IPS-11a (cell line): ENCODE data around the gene EEF1G.
A peak's percentile ranks its signal among the peaks of the same experiment; 100 is the strongest.
"Not testable (repeated sequence)": the region's sequence is repeated elsewhere in the genome, so short reads cannot be mapped to it uniquely, and the experiment has no call there.

ENCODE experiments used
- H3K4me3 ChIP-seq: one replicate; pipeline ENCODE4 v1.5.1; 2013; ENCODE audit warnings: low read depth, low read length, control low read depth

EEF1G gene

DNA sequence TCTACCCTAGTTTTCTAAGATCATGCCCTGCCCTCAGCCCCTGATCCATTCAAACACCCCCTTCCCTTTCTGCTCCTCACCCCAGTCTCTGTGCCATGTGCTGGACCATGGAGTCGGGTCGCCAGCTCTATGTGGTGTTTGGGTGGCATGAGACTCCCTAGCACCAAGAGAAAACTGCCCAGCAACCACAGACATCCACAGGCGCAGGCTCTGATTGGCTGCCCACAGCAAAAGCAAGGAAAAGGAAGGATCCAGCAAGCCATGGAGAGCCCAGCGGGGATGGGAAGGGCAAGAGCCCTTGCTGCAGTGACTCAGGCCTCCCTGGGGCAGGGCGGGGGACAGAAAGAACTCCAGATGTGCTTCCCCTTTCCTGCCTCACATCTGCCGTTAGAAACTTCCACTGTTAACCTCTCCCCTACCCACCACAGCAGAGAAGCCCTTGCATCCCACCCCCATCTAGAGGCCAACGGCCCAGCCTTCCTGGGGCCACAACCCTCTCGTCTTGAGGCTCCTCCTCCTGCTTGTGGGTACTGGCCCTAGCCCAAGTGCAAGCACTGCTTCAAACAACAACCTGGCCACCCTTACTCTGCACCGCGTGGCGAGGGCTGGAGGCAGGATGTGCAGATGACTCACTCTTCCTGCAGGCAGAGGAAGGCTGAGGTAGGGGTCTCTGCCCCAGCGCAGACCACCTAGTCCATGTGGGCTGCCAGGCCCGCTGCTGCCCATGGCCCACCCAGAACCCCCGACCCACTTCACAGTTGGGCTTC lies 17.4 kb downstream of the EEF1G start:
- no peak overlapping the region for H3K4me3 ChIP-seq

DNA sequence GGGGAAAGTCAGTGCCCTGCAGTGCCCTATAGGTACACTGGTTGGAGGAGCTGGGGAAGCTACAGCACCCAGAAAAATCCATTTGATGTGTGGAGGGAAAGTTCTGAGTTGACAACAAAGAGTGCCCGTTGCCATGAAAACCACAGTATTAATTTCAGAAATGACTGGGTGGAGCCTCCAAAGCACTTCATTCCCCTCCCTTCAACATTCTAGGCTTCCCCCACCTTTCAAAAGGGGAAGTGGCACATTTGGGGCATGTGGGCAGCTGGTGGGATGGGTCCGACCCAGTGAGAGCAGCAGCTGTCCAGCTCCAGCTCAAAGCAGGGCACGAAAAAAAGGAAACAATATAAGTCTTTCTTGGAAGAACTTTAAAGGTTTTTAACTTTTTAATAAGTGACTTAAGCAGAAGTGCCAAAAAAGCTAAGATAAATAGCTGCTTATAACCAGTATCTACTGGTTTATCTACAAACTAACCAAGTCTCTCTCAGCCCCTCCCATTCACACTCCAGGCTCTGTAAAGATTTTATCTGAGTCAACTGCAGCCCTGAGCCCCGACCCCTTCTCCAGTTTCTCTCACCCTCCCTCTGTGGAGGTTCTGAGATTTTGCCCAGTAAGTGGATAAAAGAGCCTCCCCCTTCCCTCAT lies 18.1 kb downstream of the EEF1G start:
- no peak overlapping the region for H3K4me3 ChIP-seq

DNA sequence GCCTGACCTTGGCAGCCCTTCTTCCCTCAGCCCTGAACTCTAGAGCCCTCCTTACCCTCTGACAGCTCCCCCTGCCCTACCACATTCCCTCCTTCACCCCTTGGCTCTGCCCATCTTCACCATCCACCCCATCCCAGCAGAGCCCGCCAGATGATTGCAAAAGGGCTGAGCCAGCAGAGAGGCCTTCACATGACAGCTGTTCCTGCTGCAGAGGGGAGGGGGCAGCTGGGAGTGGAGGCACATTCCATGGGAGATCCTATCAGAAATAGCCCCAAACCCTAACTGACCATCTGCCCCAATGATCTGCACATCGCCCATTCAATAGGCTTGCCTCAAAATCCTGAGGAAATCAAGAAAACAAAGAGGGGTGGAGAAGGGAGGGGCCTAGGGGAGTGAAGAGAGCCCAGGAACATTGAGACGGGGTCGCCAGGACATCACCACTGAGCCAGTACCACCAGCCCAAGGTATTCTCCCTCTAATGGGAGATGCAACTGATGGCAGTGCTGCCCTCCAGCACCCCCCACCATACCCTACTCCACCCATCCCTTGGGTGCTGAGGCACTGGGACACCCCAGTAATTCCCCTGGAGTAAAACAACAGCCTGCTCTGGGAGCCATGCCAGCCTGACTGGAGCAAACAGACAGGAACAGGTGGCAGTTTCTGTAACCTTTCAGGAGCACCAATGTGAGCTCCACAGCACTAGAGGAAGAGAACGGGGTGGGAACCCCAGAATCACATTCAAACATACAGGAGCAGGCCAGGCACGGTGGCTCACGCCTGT lies 19.1 kb downstream of the EEF1G start:
- H3K4me3 ChIP-seq, result no peak overlapping the region

GRCh38 chr11:62553839-62554361 lies 19.8 kb downstream of the EEF1G start:
- H3K4me3 ChIP-seq, result no peak overlapping the region

DNA sequence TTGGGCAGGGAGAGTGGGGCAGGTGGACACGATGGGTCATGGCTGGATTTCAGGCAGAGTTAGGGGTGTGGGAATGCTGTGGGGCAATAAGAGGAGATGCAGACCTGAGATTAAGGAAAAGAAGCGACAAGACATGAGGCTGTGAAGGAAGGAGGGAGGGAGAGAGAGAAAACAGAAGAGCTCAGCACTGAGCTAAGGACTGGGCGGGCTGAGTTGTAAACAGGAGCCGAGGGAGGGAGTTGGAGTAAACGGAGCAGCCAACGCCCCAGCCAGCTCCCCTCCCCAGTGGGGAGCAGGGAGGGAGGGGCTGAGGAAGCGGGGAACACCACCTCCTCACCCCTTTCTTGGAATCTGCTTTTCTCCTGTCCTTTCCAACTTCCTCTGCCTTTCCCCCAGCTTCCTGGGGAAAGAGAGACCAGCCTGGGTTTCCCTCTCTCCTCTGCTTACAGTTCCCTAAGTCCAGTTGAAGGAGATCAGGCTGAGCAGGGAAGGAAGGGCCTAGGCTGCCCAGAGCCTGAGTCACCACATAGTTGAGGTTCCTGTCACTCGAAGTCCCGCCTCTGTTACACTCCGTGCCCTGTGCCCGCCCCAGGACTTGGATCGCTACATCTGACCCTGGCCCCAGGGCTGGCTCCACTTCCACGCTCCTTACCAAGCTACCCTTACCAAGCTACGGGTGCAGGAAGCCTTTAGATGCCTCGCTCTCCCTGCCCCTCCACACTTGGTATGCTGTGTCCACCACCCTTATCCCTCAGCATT lies 20.4 kb downstream of the EEF1G start:
- H3K4me3 ChIP-seq, result no peak overlapping the region

DNA sequence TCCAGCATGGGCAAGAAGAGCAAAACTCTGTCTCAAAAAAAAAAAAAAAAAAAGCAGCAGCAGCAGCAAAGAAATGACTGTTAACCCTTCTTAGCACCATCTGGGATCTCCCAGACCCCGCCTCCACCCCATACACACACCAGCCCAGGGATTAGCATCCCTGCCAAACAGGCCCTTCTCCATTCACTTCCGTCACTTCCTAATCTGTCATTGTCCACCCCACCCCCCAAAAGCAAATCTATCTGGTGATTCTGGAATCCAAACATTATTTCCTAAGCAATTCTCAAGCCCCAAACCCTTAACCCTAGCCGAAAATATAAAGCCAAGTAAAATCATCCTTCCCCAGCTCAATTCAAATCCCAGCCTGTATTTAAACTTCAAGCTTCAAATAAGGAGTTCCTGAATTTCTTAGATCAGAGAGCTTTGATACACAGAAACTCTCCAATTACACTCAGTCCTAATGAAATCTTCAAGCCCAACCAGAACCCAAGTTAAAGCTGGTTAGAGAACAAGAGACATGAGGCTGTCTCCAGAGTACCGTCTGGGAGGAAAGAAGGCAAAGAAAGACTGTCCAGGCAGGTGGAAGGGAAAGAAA lies 21.1 kb downstream of the EEF1G start:
- no peak overlapping the region for H3K4me3 ChIP-seq

- not testable (repeated sequence) for H3K4me3 ChIP-seq
Observed at GRCh38 chr11:62550478-62550877, 23.2 kb downstream of the EEF1G start.

- H3K4me3 ChIP-seq, result no peak overlapping the region
Observed at GRCh38 chr11:62548545-62549335, 25.0 kb downstream of the EEF1G start.

GRCh38 chr11:62547691-62548281 lies 25.9 kb downstream of the EEF1G start:
- H3K4me3 ChIP-seq, result no peak overlapping the region

GRCh38 chr11:62546929-62547625 lies 26.6 kb downstream of the EEF1G start:
- H3K4me3 ChIP-seq, result peak overlapping the region; percentile 24

- peak within 1 kb of the TSS; percentile 71 for H3K4me3 ChIP-seq
Observed at GRCh38 chr11:62546244-62546928, 27.3 kb downstream of the EEF1G start, which contains the start of gene AHNAK. Gene AHNAK (minus strand): TSS chr11:62546806. CDS start chr11:62536098, 10,708 bp downstream.

DNA sequence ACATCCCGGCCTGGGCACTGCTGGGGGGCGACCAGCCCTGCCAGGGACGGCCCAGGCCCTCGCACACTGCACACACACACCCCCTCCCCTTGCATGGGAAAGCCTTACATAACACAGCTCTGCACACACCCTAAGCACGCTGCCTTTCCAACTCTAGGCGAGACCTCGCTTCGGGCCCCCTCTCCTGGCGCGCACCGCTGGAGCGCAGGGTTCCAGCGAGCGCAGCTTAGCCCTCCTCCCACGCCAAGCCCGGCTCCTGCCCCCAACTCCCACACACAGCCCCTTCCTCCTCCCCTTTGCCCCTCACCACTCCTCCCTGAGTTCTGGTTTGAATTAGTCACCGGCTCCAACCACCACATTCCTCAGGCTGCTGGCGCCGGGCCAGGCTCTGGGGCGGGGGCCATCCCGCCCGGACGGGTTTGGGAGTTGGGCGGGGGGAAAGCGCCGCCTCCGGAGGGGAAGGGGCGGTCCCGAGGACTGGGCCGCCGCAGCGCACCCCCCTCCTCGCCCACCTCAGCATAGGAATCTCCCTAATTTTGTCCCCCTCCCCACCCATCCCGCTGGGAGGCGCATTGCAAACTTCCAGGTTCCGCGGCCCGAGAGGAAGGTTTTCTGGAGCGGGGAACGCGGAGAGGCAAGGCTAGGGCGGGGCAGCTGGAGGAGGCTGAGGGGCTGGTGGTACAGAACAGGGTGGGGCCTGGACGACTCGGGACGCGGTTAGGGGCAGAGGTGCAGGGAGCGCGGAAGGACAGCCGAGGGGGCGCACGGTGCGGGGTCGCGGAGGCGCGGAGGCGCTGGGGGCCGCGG lies 28.1 kb downstream of the EEF1G start:
- peak overlapping the region; percentile 71 for H3K4me3 ChIP-seq

DNA sequence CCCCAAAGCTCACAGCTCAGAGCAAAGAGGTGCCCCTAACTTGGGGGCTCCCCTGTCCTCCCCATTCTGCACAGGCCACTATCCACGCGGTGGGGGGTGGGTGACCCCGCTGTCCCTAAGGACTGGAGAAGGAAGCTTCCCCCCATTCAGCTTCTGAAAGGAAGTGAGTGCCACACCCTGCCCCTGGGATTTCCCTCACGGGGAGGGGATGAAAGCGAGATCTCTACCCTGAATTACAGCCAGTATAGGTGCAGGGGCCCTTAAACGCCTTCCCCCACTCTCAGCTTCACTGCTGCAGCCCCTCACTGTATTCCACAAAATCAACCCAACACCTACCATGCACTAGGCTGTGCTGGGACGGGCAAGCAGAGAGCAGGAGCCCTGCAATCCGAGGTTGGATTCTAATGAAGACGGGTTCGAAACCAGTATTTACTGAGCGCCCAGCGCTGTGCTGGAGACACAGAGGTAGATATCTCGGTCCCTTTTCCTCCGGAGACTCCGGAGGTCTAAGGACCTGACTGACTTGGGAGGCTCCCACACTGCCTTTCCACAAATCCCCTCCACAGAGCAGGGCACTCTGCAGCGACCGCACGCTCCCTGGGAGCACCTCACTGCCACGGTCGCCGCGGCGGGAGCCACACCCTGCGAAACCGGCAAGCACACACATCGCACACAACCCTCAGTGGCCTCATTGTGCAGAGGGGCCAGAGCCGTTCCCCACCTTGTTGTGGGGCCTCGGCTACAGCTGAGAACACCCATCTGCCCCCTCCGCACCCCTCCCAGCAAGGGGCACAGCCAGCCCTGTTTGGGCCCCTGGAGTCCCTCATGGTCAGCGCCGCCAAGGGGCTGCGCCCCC lies 28.9 kb downstream of the EEF1G start:
- peak overlapping the region; percentile 71 for H3K4me3 ChIP-seq

DNA sequence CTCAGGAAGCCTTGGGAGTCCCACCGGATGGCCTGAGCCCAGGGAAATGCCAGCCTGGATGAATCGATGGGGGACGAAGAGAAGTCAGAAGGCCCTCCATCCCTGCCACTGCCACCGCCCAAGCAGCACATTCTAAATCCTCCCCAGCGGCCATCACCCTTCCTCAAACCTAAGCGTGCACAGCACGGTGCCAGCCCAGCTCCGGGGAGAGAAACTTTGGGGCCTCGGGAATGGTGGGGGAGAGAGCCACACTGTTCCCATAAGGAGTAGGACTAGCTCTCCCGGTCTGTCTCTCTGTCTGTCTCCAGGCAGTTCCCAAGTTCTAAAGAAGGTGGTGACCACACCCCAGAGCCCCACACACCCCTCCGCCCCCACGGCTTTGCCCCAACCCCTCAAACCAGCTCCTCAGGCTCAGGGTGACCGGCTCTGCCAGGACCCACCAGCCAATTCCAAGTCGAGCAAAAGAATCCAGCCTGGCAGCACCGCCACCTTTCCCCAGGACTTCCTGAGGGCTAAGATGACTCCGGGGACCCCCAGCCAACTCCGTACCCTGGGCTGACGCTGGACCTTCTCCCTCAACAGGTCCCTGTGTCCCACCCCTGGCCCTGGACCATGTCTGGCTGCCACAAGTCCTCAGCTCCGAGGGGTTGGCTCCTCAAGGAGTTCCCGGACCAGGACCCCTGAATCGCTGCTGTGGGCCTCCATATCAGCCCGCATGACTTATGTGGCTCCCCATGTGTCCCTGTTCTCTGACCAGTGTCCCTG lies 29.8 kb downstream of the EEF1G start:
- H3K4me3 ChIP-seq, result no peak overlapping the region

DNA sequence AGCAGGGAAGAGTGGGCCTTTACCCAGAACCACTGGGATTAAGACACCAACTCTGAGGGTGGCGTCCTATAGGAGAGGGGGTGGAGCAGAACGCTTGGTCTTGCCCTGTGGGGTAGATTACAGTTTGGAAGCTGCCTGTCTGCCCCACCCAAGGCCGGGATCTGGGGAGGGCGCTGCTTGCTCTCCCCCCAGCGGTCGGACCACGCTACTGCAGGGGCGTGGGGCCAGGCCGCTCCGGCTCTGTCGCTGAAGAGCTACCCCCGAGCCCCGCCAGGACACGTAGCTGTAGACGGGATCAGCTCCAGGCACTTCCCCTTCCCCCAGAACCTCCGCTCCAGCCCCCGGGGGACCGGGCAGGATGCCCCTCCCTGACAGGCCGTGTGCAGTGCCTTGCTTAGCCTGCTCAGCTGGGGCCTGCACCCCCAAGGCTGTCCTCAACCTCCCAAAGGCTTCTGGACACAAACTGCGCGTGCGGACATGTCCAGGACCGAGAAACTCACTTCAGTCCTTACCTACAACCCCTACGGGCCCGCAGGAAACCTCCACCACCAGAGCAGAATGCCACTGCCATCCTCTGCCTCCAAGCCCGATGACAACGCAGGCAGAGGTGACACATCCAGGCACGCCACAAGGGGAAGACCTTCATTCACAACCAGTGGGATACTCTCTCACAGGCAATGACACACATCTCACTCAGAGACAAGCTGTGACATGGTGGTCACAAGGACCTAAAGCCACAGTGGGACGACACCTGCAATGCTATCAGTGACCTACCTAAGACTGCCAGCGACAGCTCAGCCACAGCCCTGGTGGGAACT lies 30.7 kb downstream of the EEF1G start:
- H3K4me3 ChIP-seq, result no peak overlapping the region
